Pancreas (tissue), 10 donors: ENCODE measurements around the gene RAC2. TPM values are rescaled to one million over a fixed set of nuclear protein-coding genes. Genes with fewer than 3 reads are reported as not detected.

Source experiments
- ATAC-seq, 4 donors: fragments of 200-7000 bp; cut with Tn5 transposase; one replicate each; pipeline versions ENCODE4 v1.8.0 to v1.9.1; 2020; ENCODE audit warnings: mild to moderate bottlenecking in 4 of 4, moderate library complexity in 4 of 4
- DNase-seq, 6 donors: peaks; one replicate each; pipeline ENCODE4 v3.0.0-alpha.2; 2020
- FAIRE-seq: peaks from 2 replicates; lab custom pipeline; 2012; peaks lifted over from hg19 to GRCh38; lab: Jason Lieb, UNC
- H3K27ac ChIP-seq, 4 donors: fragments of 200-600 bp; sonication (generic); 1 replicate in 3 of 4; 2 replicates in 1 of 4; pipeline versions ENCODE4 v1.5.0 to v1.8.0; 2020
- H3K27me3 ChIP-seq, 4 donors: fragments of 200-600 bp; one replicate each; pipeline ENCODE4 v1.8.0; 2021
- H3K36me3 ChIP-seq, 3 donors: fragments of 200-600 bp; sonication (generic) in 1 of 3; one replicate each; pipeline versions ENCODE4 v1.5.0 to v1.8.0; 2020 to 2021
- H3K4me1 ChIP-seq, 3 donors: fragments of 200-600 bp; one replicate each; pipeline ENCODE4 v1.8.0; 2021
- H3K4me3 ChIP-seq, 4 donors: fragments of 200-600 bp; sonication (generic) in 2 of 4; one replicate each; pipeline versions ENCODE4 v1.5.0 to v1.8.0; 2020 to 2021
- H3K9me3 ChIP-seq, 4 donors: fragments of 200-600 bp; one replicate each; pipeline ENCODE4 v1.8.0; 2021
- WGBS, 2 donors: extraction: QIAGEN DNeasy Blood & Tissue Kit; methylation state at CpG; one replicate each; pipeline ENCODE4 v1.1.7; 2013; 5-methylcytosine and 5-hydroxymethylcytosine counted together
- intact Hi-C, 3 donors: fragments of 100-400 bp; cut with DNase I; formaldehyde crosslinking; loops; one replicate each; pipeline versions ENCODE4 v1.11.1 to v1.14.2; 2022
- polyA plus RNA-seq, 2 donors: library from polyadenylated mRNA; stranded (reverse); fragments of 200-250 nt; gene quantifications; one replicate each; pipeline ENCODE4 v1.2.3, GENCODE V29; 2013
- total RNA-seq, 6 donors: library from RNA; stranded (reverse); fragmentation: NEBNext Ultra II Directional in 4 of 6; extraction: Animal tissue kit (Norgen Biotek cat#: 25700) in 4 of 6; gene quantifications; one replicate each; pipeline versions ENCODE4 v1.2.1 to v1.2.4, GENCODE V29; 2021 to 2023
- TF ChIP-seq, protein P1 (sequence below), 4 donors: fragments of 200-600 bp; sonication (generic) in 3 of 4; IDR thresholded peaks; one replicate each; pipeline versions ENCODE4 v1.5.0 to v1.8.0; 2021; ENCODE audit warnings: antibody characterized with exemption in 4 of 4
- donor health status: healthy with polysubstance abuse.
- donor health status: DM: no; HTN: no; CAD: no; lungs with moderate emphysema.
- donor health status: DM: no; HTN: no; CAD: no.
- donor health status: control.
- donor health status: control.
- donor health status: Bipolar disorder and iron deficiency.
- donor health status: DM: yes; HTN: yes; CAD: no.
- donor health status: DM: no; HTN: no; CAD: no.
- donor health status: DM: no; HTN: no; CAD: no.
- donor health status: DM: yes; HTN: yes; CAD: no.

Gene RAC2
- total and polyA plus RNA-seq, 8 donors = 0.91 to 12.8 (median 3.0) TPM

DNA sequence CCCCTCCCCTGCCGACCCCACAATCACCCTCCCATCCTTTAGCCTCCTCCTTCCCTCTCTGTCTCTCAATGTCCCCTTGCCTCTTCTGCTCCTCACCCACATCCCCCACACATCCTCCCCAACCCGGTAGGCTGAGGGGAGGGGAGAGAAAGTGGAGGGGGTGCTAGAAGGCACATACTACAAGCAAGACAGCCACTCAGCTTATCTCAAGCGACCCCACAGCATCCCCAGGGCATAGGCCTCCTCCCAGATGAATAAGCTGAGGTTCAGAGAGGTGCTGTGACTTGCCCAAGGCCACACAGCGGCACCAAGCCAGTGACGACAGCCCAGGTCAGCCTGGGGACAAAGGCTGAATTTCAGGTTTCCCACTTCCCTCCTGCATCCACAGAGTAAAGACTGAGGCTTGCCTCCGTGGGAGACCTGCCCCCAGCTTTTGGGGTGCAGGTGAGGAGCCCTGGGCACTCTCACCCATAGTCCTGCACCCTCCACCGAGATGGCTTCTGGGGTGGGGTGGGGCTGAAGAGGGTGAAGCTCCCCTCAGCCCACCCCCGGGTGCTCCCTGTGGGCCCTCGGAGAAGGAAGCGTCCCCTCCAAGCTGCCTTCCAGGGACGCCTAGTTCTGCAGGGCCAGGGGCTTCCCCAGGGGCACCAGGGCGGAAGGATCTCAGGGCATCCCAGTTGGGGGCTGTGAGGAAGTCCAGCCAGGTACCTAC lies 511 bp downstream of the RAC2 start:
- TF ChIP-seq, protein P1, sequence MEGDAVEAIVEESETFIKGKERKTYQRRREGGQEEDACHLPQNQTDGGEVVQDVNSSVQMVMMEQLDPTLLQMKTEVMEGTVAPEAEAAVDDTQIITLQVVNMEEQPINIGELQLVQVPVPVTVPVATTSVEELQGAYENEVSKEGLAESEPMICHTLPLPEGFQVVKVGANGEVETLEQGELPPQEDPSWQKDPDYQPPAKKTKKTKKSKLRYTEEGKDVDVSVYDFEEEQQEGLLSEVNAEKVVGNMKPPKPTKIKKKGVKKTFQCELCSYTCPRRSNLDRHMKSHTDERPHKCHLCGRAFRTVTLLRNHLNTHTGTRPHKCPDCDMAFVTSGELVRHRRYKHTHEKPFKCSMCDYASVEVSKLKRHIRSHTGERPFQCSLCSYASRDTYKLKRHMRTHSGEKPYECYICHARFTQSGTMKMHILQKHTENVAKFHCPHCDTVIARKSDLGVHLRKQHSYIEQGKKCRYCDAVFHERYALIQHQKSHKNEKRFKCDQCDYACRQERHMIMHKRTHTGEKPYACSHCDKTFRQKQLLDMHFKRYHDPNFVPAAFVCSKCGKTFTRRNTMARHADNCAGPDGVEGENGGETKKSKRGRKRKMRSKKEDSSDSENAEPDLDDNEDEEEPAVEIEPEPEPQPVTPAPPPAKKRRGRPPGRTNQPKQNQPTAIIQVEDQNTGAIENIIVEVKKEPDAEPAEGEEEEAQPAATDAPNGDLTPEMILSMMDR (IDR thresholded peaks at IDR 0.05) = no peak
- Histone ChIP-seq H3K4me3 (peak overlapping the region in 1 of 4 donors; percentile 33), H3K27ac (peak overlapping the region in 1 of 4 donors; percentile 44), H3K27me3 (no peaks in the 10 kb centered on the region), H3K36me3 (no peaks in the 10 kb centered on the region), H3K4me1 (no peaks in the 10 kb centered on the region), H3K9me3 (no peaks in the 10 kb centered on the region)
- ATAC-seq (peak in 2 of 4 donors; percentile 8 to 22), FAIRE-seq (no peak), DNase-seq (no peak)
- 38 to 52% methylated on average over 11 to 12 of the region's 12 CpGs for WGBS, 2 donors
- intact Hi-C loops = no loop called here

DNA sequence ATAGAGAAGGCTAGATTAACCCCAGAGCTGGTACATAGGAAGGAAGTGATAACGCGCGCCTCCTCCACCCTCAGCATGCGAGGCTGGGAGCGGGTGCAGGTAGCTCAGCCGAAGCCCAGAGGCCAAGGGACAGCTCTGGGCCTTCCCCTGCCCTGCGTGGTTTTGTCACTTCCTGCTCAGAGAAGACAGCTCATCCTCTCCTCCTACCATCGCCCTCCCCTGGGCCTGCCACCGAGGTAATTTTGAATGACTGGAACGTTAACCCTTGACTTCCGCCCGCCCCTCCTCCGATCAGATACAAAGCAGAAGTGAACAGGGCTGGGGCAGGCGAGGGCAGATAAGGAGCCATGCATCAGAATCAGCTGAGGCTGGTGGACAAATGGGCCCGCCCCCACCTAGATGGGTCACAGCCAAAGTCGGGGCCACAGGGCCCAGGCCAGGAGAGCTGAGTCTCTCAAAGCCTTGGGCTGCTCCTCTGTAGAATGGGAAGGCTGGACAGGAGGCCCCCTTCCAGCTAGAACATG lies 1.6 kb downstream of the RAC2 start:
- H3K4me3 ChIP-seq = peak overlapping the region in 1 of 4 donors; percentile 33

DNA sequence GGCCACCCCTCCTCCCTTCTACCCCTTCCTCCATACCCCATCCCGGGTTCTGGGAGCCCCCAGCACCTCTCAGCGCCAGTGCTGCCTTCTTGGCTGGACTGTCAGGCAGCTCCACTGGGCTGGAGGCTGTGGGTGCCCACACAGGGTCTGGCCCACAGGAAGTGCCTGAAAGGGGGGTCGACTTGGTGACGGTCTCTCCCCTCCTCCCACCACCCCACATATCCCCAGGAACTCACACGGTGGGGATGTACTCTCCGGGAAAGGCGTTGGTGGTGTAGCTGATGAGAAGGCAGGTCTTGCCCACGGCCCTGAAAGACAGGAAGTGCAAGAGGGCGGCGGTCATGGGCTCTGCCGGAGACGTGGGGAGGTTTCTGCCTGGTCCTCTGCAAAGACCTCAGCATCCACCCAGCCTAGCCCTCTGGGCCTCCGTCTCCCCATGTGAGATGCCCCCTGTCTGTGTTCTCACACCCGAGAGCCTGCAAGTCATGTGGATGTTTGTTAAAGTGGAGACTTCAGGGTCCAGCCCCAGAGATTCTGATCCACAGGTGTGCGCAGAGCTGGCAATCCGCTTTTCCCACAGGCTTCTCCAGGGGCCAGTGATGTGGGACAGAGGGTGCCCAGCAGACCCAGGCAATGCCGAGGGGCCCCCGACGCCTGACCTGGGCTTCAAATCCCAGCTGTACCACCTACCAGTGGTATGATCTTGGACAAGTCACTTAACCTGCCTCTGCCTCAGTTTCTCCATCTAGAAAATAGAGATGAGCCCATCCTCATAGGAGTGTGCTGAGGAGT lies 2.5 kb downstream of the RAC2 start:
- peak overlapping the region in 1 of 4 donors; percentile 20 for H3K4me3 ChIP-seq
- 61 to 70% methylated on average over 19 of the region's 19 CpGs for WGBS, 2 donors
- H3K27me3 ChIP-seq = no peaks in the 10 kb centered on the region
- intact Hi-C loops = no loop called here
- ATAC-seq (no peak), FAIRE-seq (no peak), DNase-seq (no peak)
- no peaks in the 10 kb centered on the region for H3K9me3 ChIP-seq
- TF ChIP-seq, protein P1 (IDR thresholded peaks at IDR 0.05) = no peak
- H3K4me1 ChIP-seq = no peaks in the 10 kb centered on the region
- H3K27ac ChIP-seq = no peak overlapping the region
- H3K36me3 ChIP-seq = no peaks in the 10 kb centered on the region

More for the DNA sequence above, 1.6 kb downstream of the RAC2 start:
- H3K36me3 ChIP-seq = no peaks in the 10 kb centered on the region
- TF ChIP-seq, protein P1 (IDR thresholded peaks at IDR 0.05) = no peak
- H3K9me3 ChIP-seq = no peaks in the 10 kb centered on the region
- intact Hi-C loops = no loop called here
- H3K27ac ChIP-seq = no peak overlapping the region
- WGBS, 2 donors = 54 to 63% methylated on average over 16 of the region's 16 CpGs
- H3K4me1 ChIP-seq = no peaks in the 10 kb centered on the region
- no peak for FAIRE-seq
- peak in 1 of 6 donors; percentile 55 for DNase-seq
- no peaks in the 10 kb centered on the region for H3K27me3 ChIP-seq
- peak in 3 of 4 donors; percentile 44 to 55 (median 50) for ATAC-seq

DNA sequence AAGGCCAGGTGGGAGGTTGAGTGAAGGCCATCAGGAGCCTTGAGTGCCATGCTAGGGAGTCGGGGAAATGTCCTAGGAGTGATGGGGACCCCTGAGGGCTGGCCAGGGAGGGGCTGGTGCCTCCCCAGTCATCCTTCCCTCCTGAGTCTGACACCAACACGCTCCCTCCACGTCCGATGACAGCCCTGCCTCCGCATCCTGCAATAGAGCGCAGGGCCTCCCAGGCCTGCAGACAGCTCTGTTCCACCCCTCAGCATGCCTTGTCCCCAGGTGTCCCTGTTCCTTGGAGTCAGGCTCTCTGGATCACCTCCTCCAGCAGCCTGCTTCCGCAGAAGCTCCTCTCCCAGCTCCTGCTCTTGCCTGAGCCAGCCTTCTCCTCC lies 3.1 kb downstream of the RAC2 start:
- FAIRE-seq = no peak
- no peaks in the 10 kb centered on the region for H3K9me3 ChIP-seq
- H3K27me3 ChIP-seq = no peaks in the 10 kb centered on the region
- H3K27ac ChIP-seq = no peak overlapping the region
- no peaks in the 10 kb centered on the region for H3K36me3 ChIP-seq
- H3K4me3 ChIP-seq = no peak overlapping the region
- no peak for DNase-seq
- 76 to 81% methylated on average over 7 of the region's 7 CpGs for WGBS, 2 donors
- intact Hi-C loops = no loop called here
- ATAC-seq = no peak
- H3K4me1 ChIP-seq = no peaks in the 10 kb centered on the region
- TF ChIP-seq, protein P1 (IDR thresholded peaks at IDR 0.05) = no peak
